GM21515 (cell line): ENCODE measurements around the gene DNAH1.
"Not testable (repeated sequence)": the region's sequence is repeated elsewhere in the genome, so short reads cannot be mapped to it uniquely, and the experiment has no call there.

Experiments used
- ATAC-seq: cut with Tn5 transposase; IDR thresholded peaks from one replicate; pipeline ENCODE4 v1.9.1; 2021; ENCODE audit not compliant: unreplicated experiment

Gene DNAH1

GRCh38 chr3:52331906-52332305 is 15.8 kb downstream of the DNAH1 start:
- ATAC-seq, result no peak

DNA sequence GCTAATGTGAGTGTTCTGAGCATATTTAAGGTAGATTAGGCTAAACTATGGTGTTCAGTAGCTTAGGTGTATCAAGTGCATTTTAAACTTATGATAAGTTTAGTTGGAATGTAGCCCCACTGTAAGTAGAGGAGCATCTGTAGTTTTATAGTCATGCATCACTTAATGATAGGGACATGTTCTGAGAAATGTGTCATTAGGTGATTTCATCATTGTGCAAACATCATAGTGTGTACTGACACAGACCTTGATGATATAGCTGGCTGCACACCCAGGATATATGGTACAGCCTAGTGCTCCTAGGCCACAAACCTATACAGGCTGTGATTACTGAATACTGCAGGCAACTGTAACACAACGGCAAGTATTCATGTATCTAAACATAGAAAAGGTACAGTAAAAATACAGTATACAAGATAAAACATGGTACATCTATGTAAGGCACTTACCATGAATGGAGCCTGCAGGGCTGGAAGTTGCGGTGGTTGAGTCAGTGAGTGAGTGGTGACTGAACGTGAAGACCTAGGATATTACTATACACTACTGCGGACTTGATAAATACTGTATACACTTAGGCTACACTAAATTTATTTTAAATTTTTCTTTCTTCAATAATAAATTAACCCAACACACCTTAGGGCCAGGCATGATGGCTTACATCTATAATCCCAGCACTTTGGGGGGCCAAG is 17.9 kb downstream of the DNAH1 start:
- ATAC-seq, result no peak

- ATAC-seq, result not testable (repeated sequence)
These were observed 22.0 kb downstream of the DNAH1 start for GRCh38 chr3:52338131-52338530.

GRCh38 chr3:52339612-52340011 is 23.5 kb downstream of the DNAH1 start:
- no peak for ATAC-seq

GRCh38 chr3:52341123-52341522 is 25.0 kb downstream of the DNAH1 start:
- no peak for ATAC-seq

- no peak for ATAC-seq
These were observed 28.0 kb downstream of the DNAH1 start for GRCh38 chr3:52343946-52344600.

DNA sequence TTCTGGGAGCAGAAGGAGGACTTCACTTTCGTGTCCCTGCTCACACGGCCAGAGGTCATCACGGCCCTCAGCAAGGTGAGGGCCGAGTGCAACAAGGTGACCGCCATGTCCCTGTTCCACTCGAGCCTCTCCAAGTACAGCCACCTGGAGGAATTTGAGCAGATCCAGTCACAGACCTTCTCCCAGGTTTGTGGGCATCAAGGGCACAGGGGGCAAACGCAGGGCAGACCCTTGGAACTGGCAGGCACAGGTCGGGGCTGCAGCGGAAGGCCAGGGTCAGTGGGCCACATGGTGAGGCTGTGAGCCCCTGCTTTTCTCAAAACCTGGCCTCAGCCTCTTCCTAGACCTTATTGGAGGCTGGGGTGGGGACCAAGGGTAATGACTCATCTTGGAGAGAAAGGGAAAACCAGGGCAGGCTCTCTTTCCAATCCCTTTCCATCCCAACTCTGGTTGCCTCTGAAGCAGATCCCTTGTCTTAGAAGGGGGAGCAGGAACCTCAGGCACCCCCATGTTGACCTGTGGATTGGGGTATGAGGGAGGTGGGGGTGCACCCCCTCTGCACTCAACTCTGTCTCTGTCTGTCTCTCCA is 29.5 kb downstream of the DNAH1 start:
- no peak for ATAC-seq

DNA sequence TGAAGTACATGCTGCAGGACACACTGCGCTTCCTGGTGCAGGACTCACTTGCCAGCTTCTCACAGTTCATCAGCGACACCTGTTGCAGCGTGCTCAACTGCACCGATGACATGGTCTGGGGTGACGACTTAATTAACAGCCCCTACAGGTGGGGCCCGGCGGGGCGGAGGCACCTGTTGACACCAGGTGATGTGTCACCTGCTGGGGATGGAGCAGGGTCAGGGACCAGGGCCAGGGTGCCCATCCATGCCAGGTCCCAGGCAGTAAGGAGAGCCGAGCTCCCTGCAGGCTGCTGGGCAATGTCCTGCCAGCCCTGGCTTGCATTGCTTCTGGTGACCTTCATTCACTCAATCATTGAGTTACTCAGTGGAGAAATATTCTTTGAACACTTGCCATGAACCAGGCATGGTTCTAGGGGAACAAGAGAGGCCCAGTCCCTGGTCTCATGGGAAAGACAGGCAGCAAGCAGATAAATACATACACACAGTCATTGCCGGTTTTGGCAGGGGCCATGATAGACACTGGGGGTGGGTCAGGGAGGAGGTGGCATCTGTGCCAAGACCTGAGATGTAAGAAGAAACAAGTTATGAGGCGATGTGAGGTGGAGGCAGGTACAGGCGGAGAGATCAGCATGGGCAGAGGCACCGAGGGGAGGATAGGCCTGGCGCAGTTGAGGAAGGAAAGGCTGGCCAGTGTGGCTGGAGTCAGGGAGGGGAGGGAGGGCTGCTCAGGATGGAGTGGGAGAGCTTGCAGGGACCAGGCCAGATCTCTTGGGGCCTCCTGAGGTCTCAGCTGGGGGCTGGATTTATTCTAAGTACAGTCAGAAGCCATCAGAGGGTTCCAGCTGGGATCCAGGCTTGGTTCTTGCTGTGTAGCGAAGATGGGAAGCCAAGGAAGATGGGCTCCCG is 30.8 kb downstream of the DNAH1 start:
- ATAC-seq, result no peak

DNA sequence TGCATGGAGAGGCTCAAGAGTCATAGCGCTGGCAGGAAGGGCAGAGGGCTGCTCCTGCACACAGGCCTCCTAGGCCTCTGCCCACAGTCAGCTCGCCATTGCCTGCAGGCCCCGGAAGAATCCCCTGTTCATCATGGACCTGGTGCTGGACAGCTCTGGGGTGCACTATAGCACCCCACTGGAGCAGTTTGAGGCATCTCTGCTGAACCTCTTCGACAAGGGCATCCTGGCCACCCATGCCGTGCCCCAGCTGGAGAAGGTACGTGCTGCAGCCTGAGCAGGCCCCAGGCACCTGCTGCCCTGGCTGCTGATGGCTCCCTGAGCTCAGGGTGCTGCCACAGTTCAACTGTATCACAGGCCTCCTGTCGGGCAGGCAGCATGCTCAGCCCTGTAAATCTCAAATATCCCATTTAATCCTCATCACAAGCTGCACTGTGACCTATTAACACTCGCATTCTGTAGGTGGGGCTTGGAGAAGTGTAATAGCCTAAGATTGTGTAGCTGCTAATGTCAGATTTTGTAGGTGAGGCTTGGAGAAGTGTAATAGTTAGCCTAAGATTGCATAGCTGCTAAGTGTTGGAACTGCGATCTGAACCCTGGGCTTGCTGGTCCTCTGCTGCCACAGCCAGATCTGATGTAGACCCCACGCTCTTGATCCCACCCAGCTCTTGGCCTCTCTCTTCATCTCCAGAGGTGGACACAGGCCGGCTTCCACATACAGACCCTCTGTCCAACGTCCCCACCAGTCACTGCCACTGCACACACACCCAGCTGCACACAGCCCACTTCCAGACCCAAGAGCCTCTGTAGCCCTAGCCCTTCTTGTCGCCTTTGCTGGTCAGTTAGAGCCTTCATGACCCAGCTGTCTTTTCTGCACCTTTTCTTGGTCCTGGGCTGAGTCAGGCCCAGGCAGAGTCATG is 31.9 kb downstream of the DNAH1 start:
- ATAC-seq, result no peak

GRCh38 chr3:52349131-52349530 is 33.0 kb downstream of the DNAH1 start:
- ATAC-seq, result no peak

DNA sequence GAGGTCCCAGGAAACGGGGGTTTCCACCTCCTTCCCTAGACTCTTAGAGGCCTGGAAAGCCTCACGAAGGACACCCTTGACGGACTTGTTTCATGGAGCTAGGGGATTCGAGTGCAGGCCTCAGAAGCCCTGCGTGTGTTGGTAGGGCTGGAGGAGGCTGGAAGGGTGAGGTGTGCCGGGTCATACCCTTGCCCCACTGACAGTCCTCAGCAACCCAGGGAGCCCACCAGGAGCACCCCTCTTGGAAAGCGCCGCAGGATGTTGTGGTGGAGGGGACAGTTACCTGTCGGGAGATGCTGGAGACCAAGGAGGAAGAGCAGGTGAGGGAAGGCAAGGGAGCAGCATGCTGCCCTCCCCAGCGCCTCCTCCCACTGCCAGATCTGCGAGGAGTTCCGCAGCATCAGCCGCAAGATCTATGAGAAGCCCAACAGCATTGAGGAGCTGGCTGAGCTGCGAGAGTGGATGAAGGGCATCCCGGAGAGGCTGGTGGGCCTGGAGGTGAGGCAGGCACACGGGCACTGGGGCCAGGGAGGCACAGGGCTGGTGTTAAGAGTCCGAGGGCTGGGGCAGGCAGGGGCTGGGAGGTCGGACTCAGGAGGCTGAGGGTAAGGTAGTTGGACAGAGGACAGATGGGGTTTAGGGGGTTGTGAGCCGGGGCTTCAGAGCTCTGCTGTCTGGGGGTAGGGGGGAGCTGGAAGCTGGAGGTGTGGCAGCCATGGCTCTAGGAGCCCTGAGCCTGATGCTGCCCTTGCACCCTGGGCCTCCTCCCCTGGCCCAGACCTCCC is 33.7 kb downstream of the DNAH1 start:
- ATAC-seq, result no peak

DNA sequence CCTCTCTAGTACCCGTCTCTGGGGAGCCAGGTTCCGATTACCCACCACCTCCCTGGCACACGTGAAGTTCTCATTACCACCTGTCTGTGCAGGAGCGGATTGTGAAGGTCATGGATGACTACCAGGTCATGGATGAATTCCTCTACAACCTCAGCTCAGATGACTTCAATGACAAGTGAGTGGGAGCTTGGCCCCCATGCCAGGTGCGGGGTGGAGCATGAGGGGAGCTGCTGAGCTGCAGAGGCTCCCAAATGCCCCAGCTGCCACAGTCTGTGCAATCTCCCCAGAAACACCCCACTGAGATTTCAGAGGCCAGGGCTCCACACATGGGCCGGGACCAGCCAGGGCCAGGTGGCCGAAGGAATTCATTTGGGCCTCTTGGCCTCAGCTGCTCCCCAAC is 34.3 kb downstream of the DNAH1 start:
- ATAC-seq, result no peak

- no peak for ATAC-seq
These were observed 35.1 kb downstream of the DNAH1 start for GRCh38 chr3:52350981-52351761.

GRCh38 chr3:52351762-52352368 is 35.7 kb downstream of the DNAH1 start:
- no peak for ATAC-seq

GRCh38 chr3:52352566-52352965 is 36.4 kb downstream of the DNAH1 start:
- ATAC-seq, result no peak

DNA sequence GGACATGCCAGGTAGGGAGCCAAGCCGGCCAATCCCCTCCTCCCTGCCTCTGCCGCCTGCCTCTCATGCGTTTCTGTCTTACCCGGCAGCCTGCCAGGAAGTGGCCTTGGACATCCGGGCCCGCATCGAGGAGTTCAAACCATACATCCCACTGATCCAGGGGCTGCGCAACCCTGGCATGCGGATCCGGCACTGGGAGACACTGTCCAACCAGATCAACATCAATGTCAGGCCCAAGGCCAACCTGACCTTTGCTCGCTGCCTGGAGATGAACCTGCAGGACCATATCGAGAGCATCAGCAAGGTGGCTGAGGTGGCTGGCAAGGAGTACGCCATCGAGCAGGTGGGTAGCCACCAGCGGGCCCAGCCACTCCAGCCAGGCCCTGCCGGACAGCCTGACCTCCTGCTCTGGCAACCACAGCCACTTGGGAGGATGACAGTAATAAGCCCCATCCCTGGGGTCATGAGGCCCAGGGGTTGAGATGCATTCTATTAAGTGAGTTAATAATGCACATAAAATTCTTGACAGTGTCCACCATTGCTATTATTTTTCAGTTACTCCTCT is 37.3 kb downstream of the DNAH1 start:
- ATAC-seq, result no peak

DNA sequence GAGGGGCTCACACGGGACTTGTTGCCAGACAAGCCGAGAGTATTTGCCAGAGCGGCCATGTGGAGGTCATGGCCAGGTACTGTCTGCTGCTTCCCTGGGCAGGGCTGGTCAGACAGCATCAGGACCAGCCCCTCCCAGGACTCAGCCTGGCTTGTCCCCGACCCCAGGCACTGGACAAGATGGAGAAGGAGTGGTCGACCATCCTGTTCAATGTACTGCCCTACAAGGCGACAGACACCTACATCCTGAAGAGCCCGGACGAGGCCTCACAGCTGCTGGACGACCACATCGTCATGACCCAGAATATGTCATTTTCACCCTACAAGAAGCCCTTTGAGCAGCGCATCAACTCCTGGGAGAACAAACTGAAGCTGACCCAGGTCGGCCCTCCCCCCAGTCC is 38.6 kb downstream of the DNAH1 start:
- no peak for ATAC-seq

- no peak for ATAC-seq
These were observed 39.4 kb downstream of the DNAH1 start for GRCh38 chr3:52355526-52355925.
